NB4 (cell line): ENCODE measurements around the gene PLK2.

Experiments used
- CTCF ChIP-seq: IDR thresholded peaks from one replicate; pipeline ENCODE4 v1.5.1; 2012; ENCODE audit warnings: low read depth, low read length
- MYC ChIP-seq: IDR thresholded peaks from 2 replicates; pipeline ENCODE4 v1.6.1; 2011; ENCODE audit warnings: low read depth, low read length
- POLR2A ChIP-seq: IDR thresholded peaks from 2 replicates; pipeline ENCODE4 v1.6.1; 2011; ENCODE audit warnings: mild to moderate bottlenecking; ENCODE audit not compliant: insufficient read length; ENCODE audit errors: extremely low read depth

- TF ChIP-seq CTCF (no peak), POLR2A (no peak), MYC (no peak)
Observed at GRCh38 chr5:58458141-58458742, 1.6 kb downstream of the PLK2 start.
